Inflammatory macrophage (primary cell): ENCODE results near the gene TBC1D22A.
A peak's percentile ranks its signal among the peaks of the same experiment; 100 is the strongest.

Experiments
- DNase-seq, 2 donors: peaks; one replicate each; pipeline ENCODE4 v3.0.0-alpha.2; 2020 to 2022

The TBC1D22A gene

GRCh38 chr22:47207387-47207786 lies 444.9 kb downstream of the TBC1D22A start:
- DNase-seq: no peak

GRCh38 chr22:47207846-47208554 lies 445.6 kb downstream of the TBC1D22A start:
- DNase-seq: no peak

DNA sequence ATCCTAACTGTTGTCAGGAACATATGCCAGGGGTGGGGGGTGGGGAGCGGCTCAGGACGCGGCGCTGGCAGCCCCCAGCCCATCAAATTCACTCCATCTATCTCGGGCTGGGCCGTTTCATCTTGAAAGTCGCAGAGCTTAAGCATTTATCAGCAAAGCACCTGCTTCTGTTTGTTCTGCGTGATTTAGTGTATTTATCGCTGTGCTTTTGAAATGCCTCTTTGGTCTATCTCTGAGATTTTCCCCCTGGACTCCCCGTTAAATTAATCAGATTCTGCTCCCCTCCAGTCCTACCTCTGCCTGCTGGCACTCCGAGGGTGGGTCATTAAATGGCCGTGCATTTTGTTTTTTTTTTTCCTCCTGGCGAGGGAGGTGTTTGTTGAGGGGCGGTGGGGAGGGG lies 446.2 kb downstream of the TBC1D22A start:
- DNase-seq: no peak

DNA sequence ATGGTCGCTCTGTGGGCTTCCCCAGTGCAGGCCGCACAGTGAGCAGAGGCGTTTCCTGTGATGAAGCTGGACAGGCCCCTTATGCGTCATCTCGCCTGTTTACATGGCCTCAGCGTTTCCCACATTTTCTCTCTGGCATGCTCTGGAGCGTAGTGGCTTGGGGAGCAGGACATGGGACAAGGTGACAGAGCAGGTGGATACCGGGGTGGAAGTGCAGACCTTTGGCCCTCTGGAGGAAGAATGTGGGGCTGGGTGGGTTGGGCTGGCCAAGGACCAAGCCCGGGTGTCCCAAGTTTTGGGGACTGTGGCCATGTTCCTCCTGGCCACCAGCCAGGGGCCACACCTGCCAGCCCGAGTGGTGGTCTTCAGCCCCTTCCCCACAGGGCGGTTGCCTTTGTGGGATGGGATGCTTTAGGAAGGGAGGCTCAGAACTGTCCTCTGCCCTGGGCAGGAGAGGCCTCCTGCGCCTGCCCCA lies 446.6 kb downstream of the TBC1D22A start:
- DNase-seq: no peak

GRCh38 chr22:47209547-47210023 lies 447.1 kb downstream of the TBC1D22A start:
- no peak for DNase-seq

DNA sequence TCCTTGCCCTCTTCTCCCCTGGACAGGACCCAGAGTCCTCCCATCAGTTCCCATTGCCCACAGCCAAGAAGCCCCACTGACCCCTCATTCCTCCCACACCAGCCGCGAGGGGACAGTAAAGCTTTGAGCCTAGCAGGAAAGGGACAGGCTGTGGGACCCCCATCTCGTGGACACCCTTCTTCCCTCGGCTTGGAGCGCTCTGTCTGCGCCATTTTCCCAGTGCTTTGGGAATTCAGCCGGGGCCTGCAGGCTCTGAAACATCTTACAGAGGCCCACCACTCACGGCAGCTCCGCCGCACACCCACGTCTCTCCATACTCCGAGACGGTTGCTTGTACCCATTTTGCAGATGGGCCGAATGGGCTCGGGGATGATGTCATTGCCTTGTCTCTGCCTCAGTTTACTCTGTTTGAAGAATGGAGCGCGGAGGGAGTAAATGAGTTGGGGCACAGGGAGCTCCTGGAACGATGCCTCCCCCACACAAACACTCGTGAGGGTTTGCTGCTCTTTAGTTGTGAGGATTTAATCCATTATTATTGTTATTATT lies 447.7 kb downstream of the TBC1D22A start:
- no peak for DNase-seq

DNA sequence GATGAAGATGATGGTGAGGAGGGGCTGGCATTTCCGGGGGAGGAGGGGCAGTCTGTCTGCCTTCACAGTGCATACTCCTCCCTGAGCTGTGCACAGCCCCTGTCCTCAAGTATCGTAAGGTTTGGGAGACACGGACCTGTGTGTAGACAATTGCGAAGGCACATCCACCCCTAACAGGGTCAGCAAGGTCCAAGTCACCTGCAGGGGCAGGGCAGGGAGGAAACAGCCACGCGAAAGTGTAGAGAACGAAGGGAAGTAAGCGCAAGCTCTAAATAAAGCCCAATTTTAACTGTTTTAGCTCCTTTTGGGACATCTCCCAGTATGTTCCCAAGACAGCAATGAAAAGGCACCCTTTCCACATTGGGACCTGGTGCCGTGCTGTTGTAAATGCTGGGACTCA lies 448.2 kb downstream of the TBC1D22A start:
- no peak for DNase-seq

DNA sequence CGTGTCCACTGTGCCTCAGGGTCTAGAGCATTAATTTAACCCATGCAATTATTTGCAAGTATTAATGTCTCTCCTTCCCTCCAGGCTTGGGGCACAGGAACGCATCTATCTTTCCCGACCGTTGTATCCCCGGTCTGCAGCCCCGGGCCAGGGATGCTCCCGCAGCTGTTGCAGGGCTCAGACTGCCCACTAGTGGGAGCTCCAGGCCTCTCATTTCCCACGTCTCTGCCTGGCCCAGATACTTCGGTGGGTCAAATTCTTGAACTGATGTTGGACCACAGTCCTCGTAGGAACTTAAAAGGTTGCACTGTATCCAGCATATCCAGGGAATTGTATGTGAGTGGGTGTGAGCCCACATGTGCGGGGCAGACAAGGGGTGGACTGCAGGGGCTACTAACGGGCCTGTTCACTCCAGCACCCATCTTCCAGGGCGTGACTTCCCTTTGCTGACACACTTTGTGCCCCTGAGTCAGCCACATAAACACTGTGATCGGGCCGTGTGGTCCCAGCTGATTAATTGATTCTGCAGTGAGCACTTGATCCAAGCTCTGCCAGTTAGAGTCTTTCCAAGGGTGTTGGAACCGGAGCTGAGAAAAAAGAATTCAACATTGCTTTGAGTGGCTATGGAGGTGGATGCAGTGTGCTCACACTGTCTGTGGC lies 451.3 kb downstream of the TBC1D22A start:
- DNase-seq: peak in 1 of 2 donors; percentile 21

GRCh38 chr22:47215851-47216250 lies 453.4 kb downstream of the TBC1D22A start:
- no peak for DNase-seq

DNA sequence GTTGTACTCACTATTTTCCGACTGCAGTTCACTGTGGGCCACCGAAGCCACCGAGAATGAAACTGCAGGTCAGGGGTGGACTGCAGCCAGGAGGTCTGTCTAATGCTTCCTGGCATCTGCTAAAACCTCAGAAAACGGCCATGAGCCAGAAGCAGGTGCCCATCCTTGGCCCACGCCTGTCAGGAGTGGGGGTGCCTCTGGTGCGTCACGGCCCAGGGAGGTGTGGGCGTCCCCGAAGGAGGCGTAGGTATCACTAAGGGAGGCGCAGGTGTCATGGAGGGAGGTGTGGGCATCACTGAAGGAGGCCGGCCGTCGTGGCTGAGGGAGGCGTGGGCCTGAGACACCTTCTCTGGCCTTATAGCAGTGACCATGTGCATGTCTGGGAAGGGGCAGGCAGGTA lies 456.2 kb downstream of the TBC1D22A start:
- no peak for DNase-seq

DNA sequence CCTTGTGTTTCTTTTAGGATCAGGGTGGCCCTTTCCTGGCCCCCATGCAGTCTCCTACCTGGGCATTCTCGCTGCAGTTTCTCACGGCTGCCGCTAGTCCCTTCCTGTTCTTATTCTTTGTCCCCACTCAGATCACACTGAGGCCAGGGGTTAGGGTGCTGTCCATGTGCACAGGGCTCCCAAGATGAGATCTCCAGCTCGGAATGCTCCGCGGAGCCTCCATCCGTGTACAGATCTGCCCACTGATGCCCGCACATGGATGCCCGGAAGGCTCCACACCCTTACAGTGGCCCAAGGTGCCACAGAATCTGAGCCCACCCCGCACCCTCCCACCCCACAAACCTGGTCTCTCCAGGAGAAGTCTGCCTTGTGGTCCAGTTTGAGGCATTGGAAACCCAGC lies 457.3 kb downstream of the TBC1D22A start:
- no peak for DNase-seq

DNA sequence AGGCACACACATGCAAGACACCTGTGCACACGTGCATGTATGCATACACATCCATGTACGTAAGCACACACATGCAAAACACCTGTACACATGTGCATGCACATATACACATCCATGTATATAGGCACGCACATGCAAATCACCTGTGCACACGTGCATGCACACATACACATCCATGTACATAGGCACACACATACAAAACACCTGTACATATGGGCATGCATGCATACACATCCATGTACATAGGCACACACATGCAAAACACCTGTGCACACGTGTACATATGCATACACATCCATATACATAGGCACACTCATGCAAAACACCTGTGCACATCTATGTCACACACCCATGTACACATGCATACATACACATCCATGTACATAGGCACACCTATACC lies 458.3 kb downstream of the TBC1D22A start:
- no peak for DNase-seq

DNA sequence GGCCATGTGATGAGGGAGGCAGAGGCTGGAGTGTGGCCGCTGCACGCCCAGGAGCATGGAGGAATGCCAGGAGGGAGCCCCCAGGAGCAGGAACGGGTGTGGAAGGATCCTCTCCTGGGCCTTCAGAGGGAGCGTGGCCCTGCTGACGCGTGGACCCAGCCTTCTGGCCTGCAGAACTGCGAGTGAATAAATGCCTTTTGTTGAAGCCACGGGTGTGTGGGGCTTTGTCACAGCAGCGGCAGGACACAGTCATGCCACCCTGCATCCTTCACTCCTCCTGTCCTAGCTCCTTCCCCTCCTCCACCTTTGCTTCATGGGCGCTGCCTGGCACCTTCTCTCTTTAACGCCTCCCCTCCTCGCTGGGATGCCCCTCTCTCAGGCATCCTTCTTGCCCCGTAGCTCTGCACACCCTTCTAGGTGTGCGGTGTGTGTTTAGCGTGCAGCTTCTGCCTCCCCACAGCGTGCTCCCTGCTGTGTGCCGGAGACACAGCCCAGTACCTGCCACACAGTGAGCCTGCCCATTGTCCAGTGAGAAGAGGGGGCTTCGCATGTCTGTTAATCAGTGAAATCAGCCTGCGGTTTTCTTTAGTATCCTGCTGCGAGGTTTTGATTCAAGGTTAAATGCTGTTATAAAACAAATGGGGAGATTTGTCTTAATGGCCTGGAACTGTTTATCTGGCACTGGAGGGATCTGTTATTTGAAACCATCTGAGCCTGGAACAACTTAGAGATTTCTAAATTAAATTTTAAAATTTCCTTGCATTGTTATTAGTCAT lies 459.6 kb downstream of the TBC1D22A start:
- DNase-seq: no peak
